ENCODE data around the gene USE1.

- TF ChIP-seq POLR2A (IDR thresholded peaks at IDR 0.05; ENCODE audit: low read depth, low read length) (0 out of 2 replicates have a peak, but pooled peaks have one; percentile 12), POLR2AphosphoS5 (IDR thresholded peaks at IDR 0.05; ENCODE audit: low read depth, low read length) (no peak)
Measured at GRCh38 chr19:17180997-17181702, 34.0 kb upstream of the USE1 start.

Measured in GM12892 (cell line).